H9 (cell line): ENCODE measurements around the gene MINAR1. TPM values are rescaled to one million over a fixed set of nuclear protein-coding genes. Genes with fewer than 3 reads are reported as not detected.

Experiments
- DNase-seq: peaks from one replicate; pipeline ENCODE4 v3.0.0-alpha.2; 2017
- H2AFZ ChIP-seq: one replicate; pipeline ENCODE4 v1.6.1; 2013; ENCODE audit warnings: mild to moderate bottlenecking, low read length, control low read depth, moderate library complexity
- H2AK5ac ChIP-seq: 2 replicates; pipeline ENCODE4 v1.6.1; 2013; ENCODE audit warnings: low read length, control low read depth, mixed read lengths; ENCODE audit not compliant: insufficient read length
- H2BK120ac ChIP-seq: one replicate; pipeline ENCODE4 v1.6.1; 2013; ENCODE audit warnings: low read depth, mild to moderate bottlenecking, low read length, control low read depth, inconsistent platforms; ENCODE audit not compliant: poor library complexity, severe bottlenecking
- H2BK12ac ChIP-seq: 2 replicates; pipeline ENCODE4 v1.6.1; 2013; ENCODE audit warnings: low read length, control low read depth, mixed read lengths, low read depth; ENCODE audit not compliant: insufficient read length
- H2BK15ac ChIP-seq: 2 replicates; pipeline ENCODE4 v1.6.1; 2013; ENCODE audit warnings: low read depth, low read length, control low read depth
- H2BK20ac ChIP-seq: one replicate; pipeline ENCODE4 v1.6.1; 2013; ENCODE audit warnings: low read depth, mild to moderate bottlenecking, low read length, control low read depth, inconsistent platforms; ENCODE audit not compliant: poor library complexity, severe bottlenecking
- H2BK5ac ChIP-seq: 2 replicates; pipeline ENCODE4 v1.6.1; 2013; ENCODE audit warnings: low read length, control low read depth, mixed read lengths; ENCODE audit not compliant: insufficient read length
- H3K14ac ChIP-seq: 2 replicates; pipeline ENCODE4 v1.6.1; 2013; ENCODE audit warnings: low read length, control low read depth; ENCODE audit not compliant: insufficient read depth
- H3K18ac ChIP-seq: 2 replicates; pipeline ENCODE4 v1.6.1; 2013; ENCODE audit warnings: low read depth, mild to moderate bottlenecking, mixed read lengths, low read length, control low read depth; ENCODE audit not compliant: insufficient read length
- H3K23ac ChIP-seq: 2 replicates; pipeline ENCODE4 v1.6.1; 2013; ENCODE audit warnings: low read length, control low read depth, mixed read lengths, low read depth; ENCODE audit not compliant: insufficient read length
- H3K23me2 ChIP-seq: 2 replicates; pipeline ENCODE4 v1.6.1; 2013; ENCODE audit warnings: low read depth, mild to moderate bottlenecking, mixed read lengths, low read length, control low read depth; ENCODE audit not compliant: insufficient read length, poor library complexity, severe bottlenecking
- H3K27ac ChIP-seq: 2 replicates; pipeline ENCODE4 v1.5.1; 2013; ENCODE audit warnings: low read length, control low read depth, mixed read lengths, low read depth; ENCODE audit not compliant: insufficient read length
- H3K27me3 ChIP-seq: 2 replicates; pipeline ENCODE4 v1.6.1; 2013; ENCODE audit warnings: low read length, control low read depth, inconsistent platforms; ENCODE audit not compliant: insufficient read depth
- H3K4ac ChIP-seq: 2 replicates; pipeline ENCODE4 v1.6.1; 2013; ENCODE audit warnings: low read depth, mild to moderate bottlenecking, control low read depth, inconsistent platforms, low read length, moderate library complexity
- H3K4me1 ChIP-seq: 2 replicates; pipeline ENCODE4 v1.6.1; 2013; ENCODE audit warnings: low read length, control low read depth, inconsistent platforms; ENCODE audit not compliant: insufficient read depth
- H3K4me2 ChIP-seq: 2 replicates; pipeline ENCODE4 v1.6.1; 2013; ENCODE audit warnings: low read length, control low read depth, mixed read lengths; ENCODE audit not compliant: insufficient read length, insufficient read depth
- H3K56ac ChIP-seq: 2 replicates; pipeline ENCODE4 v1.6.1; 2013; ENCODE audit warnings: low read depth, mild to moderate bottlenecking, mixed read lengths, low read length, control low read depth; ENCODE audit not compliant: insufficient read length
- H3K79me1 ChIP-seq: 2 replicates; pipeline ENCODE4 v1.6.1; 2013; ENCODE audit warnings: low read depth, mild to moderate bottlenecking, moderate library complexity, low read length, control low read depth, inconsistent platforms; ENCODE audit not compliant: insufficient read depth, poor library complexity, severe bottlenecking
- H3K79me2 ChIP-seq: 2 replicates; pipeline ENCODE4 v1.6.1; 2013; ENCODE audit warnings: low read length, control low read depth, inconsistent platforms; ENCODE audit not compliant: insufficient read depth
- H3K9ac ChIP-seq: 2 replicates; pipeline ENCODE4 v1.6.1; 2013; ENCODE audit warnings: low read length, control low read depth, mixed read lengths; ENCODE audit not compliant: insufficient read length; ENCODE audit errors: extremely low read depth
- H3K9me3 ChIP-seq: one replicate; pipeline ENCODE4 v1.6.1; 2013; ENCODE audit warnings: low read depth, low read length, inconsistent platforms; ENCODE audit not compliant: control insufficient read depth
- H3T11ph ChIP-seq: one replicate; pipeline ENCODE4 v1.6.1; 2013; ENCODE audit warnings: mild to moderate bottlenecking, low read length, control low read depth, inconsistent platforms
- H4K20me1 ChIP-seq: one replicate; pipeline ENCODE4 v1.6.1; 2013; ENCODE audit not compliant: control insufficient read depth, insufficient read length, insufficient read depth
- H4K5ac ChIP-seq: 2 replicates; pipeline ENCODE4 v1.6.1; 2013; ENCODE audit warnings: low read depth, mild to moderate bottlenecking, mixed read lengths, low read length, control low read depth; ENCODE audit not compliant: insufficient read length
- H4K8ac ChIP-seq: replicated peaks from 2 replicates; pipeline ENCODE4 v1.6.1; 2013; ENCODE audit warnings: low read length, control low read depth, mixed read lengths, low read depth; ENCODE audit not compliant: insufficient read length
- H4K91ac ChIP-seq: 2 replicates; pipeline ENCODE4 v1.6.1; 2013; ENCODE audit warnings: low read depth, mild to moderate bottlenecking, moderate library complexity, mixed read lengths, low read length, control low read depth; ENCODE audit not compliant: insufficient read length
- H3K27ac Mint-ChIP-seq, 3 experiments: 2 replicates in 2 of 3; 3 replicates in 1 of 3; pipeline ENCODE4 v1.8.0; 2020 to 2021; ENCODE audit warnings: mixed read lengths in 3 of 3, mild to moderate bottlenecking in 1 of 3, moderate library complexity in 1 of 3
- H3K27me3 Mint-ChIP-seq: 2 replicates; pipeline ENCODE4 v1.8.0; 2021; ENCODE audit warnings: low read depth, mild to moderate bottlenecking, moderate library complexity, mixed read lengths
- H3K36me3 Mint-ChIP-seq, 3 experiments: 2 replicates in 2 of 3; 3 replicates in 1 of 3; pipeline ENCODE4 v1.8.0; 2020 to 2021; ENCODE audit warnings: low read depth in 3 of 3, mixed read lengths in 3 of 3; ENCODE audit not compliant: insufficient read depth in 1 of 3
- H3K4me1 Mint-ChIP-seq, 2 experiments: 2 replicates each; pipeline ENCODE4 v1.8.0; 2020; ENCODE audit warnings: mixed read lengths in 2 of 2
- H3K4me3 Mint-ChIP-seq, 2 experiments: 2 replicates in 1 of 2; 3 replicates in 1 of 2; pipeline ENCODE4 v1.8.0; 2020 to 2021; ENCODE audit warnings: mild to moderate bottlenecking in 2 of 2, mixed read lengths in 2 of 2, moderate library complexity in 1 of 2
- H3K9me3 Mint-ChIP-seq, 2 experiments: 2 replicates in 1 of 2; 3 replicates in 1 of 2; pipeline ENCODE4 v1.8.0; 2020; ENCODE audit warnings: mild to moderate bottlenecking in 2 of 2, mixed read lengths in 2 of 2, moderate library complexity in 1 of 2
- WGBS: extraction: QIAGEN DNeasy Blood & Tissue Kit; methylation state at CpG from one replicate; pipeline ENCODE4 v1.1.7; 2013; ENCODE audit warnings: missing lambda C conversion rate, low lambda C conversion rate, mixed read lengths; ENCODE audit not compliant: insufficient read length; ENCODE audit errors: extremely low coverage; 5-methylcytosine and 5-hydroxymethylcytosine counted together
- total RNA-seq: library from RNA; stranded (reverse); gene quantifications from 2 replicates; pipeline ENCODE4 v1.2.1, GENCODE V29; 2021
- TF ChIP-seq, protein P1 (sequence below): fragments of 200-600 bp; sonication (generic); conservative IDR thresholded peaks from 3 replicates; pipeline ENCODE4 v1.8.0; 2021; ENCODE audit warnings: antibody characterized with exemption, mild to moderate bottlenecking

The MINAR1 gene
- total RNA-seq, 1 experiment from 2014 or later = 0.74 TPM

DNA sequence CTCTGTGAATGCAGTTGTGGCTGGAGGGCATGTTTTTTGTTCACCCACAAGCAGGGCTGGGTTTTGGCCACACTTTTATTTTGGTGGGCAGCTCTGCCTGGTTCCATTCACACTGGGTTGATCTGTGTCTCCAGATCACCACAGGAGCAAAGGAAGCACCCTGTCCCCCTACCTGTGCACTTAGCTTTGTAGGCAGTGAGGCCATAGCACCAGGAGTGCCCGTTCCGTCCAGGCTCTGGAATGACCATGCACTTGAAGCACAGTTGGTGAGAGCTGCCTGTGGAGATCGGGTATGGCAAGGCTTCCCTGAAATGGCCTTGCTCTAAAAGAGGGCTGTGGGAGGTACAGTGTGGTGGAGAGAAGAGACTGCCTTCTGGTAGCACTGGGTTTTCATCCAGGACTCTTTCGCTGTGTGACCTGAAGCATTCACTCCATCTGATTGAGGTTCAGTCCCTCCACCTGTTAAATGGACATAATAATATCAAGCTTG is 31.7 kb downstream of the MINAR1 start:
- Histone ChIP-seq H3K79me1 (no peaks in the 10 kb centered on the region), H2AFZ (no peak overlapping the region), H3K23ac (no peak overlapping the region), H2BK120ac (no peak overlapping the region), H4K20me1 (no peaks in the 10 kb centered on the region), H3K27me3 (no peaks in the 10 kb centered on the region), H3K9me3 (no peaks in the 10 kb centered on the region), H4K5ac (no peak overlapping the region), H3K18ac (no peak overlapping the region), H3T11ph (no peak overlapping the region), H2BK20ac (no peak overlapping the region), H2BK5ac (no peak overlapping the region), H3K4me1 (no peaks in the 10 kb centered on the region), H3K4me2 (no peak overlapping the region), H3K4ac (no peak overlapping the region), H2BK12ac (no peak overlapping the region), H2AK5ac (no peak overlapping the region), H3K14ac (no peak overlapping the region), H4K91ac (no peak overlapping the region), H3K79me2 (no peaks in the 10 kb centered on the region), H2BK15ac (no peak overlapping the region), H3K9ac (no peak overlapping the region), H3K56ac (no peak overlapping the region), H3K27ac (no peak overlapping the region), H4K8ac (no peak overlapping the region), H3K23me2 (no peaks in the 10 kb centered on the region)
- no CpG with 5 or more reads among the region's 4 CpGs for WGBS
- Mint-ChIP-seq H3K4me1 (no peaks in the 10 kb centered on the region), H3K36me3 (no peaks in the 10 kb centered on the region), H3K27me3 (no peaks in the 10 kb centered on the region; the same call in 1 of the 2 replicates), H3K4me3 (no peak overlapping the region), H3K9me3 (no peaks in the 10 kb centered on the region), H3K27ac (0 out of 7 replicates have a peak overlapping the region, but pooled peaks of 1 of the 3 experiments have one; percentile 23)
- TF ChIP-seq, protein P1, sequence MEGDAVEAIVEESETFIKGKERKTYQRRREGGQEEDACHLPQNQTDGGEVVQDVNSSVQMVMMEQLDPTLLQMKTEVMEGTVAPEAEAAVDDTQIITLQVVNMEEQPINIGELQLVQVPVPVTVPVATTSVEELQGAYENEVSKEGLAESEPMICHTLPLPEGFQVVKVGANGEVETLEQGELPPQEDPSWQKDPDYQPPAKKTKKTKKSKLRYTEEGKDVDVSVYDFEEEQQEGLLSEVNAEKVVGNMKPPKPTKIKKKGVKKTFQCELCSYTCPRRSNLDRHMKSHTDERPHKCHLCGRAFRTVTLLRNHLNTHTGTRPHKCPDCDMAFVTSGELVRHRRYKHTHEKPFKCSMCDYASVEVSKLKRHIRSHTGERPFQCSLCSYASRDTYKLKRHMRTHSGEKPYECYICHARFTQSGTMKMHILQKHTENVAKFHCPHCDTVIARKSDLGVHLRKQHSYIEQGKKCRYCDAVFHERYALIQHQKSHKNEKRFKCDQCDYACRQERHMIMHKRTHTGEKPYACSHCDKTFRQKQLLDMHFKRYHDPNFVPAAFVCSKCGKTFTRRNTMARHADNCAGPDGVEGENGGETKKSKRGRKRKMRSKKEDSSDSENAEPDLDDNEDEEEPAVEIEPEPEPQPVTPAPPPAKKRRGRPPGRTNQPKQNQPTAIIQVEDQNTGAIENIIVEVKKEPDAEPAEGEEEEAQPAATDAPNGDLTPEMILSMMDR = no peak
- DNase-seq = no peak
